PC-9 (cell line): ENCODE measurements around the gene FMNL1. TPM values are rescaled to one million over a fixed set of nuclear protein-coding genes. Genes with fewer than 3 reads are reported as not detected.
"Not testable (repeated sequence)": the region's sequence is repeated elsewhere in the genome, so short reads cannot be mapped to it uniquely, and the experiment has no call there.

Experiments
- BruUV-seq: library from RNA; stranded (reverse); fragments of 400-500 nt; replicated peaks from 2 replicates; lab custom pipeline; 2021; lab: Mats Ljungman, UMichigan
- CTCF ChIA-PET: fragments of 300-600 bp; sonication (Branson Sonifier 250); formaldehyde crosslinking; loops from one replicate; lab custom pipeline; 2022; ENCODE audit warnings: antibody characterized with exemption; lab: Charles Lee
- POLR2A ChIA-PET: fragments of 300-600 bp; sonication (Branson Sonifier 250); formaldehyde crosslinking; loops from one replicate; lab custom pipeline; 2022; ENCODE audit warnings: antibody characterized with exemption; ENCODE audit not compliant: unreplicated experiment; lab: Charles Lee
- DNase-seq, 2 experiments: peaks; one replicate each; pipeline versions ENCODE4 v3.0.0 to v3.0.0-alpha.2; 2015 to 2022; ENCODE audit warnings: mixed read lengths in 1 of 2
- H2AFZ ChIP-seq: fragments of 200-600 bp; sonication (generic); 2 replicates; pipeline ENCODE4 v1.8.1; 2017; ENCODE audit warnings: antibody characterized with exemption
- H3F3A ChIP-seq: fragments of 200-600 bp; sonication (generic); 2 replicates; pipeline ENCODE4 v1.8.1; 2017; ENCODE audit warnings: antibody characterized with exemption, mild to moderate bottlenecking, low read depth; ENCODE audit not compliant: insufficient read depth
- H3K27ac ChIP-seq: fragments of 200-600 bp; sonication (generic); 2 replicates; pipeline ENCODE4 v1.6.1; 2016; ENCODE audit warnings: mixed run types
- H3K27me3 ChIP-seq: fragments of 200-600 bp; sonication (generic); 2 replicates; pipeline ENCODE4 v1.6.1; 2016; ENCODE audit warnings: low read depth, mixed run types; ENCODE audit not compliant: insufficient read depth
- H3K36me3 ChIP-seq: fragments of 200-600 bp; sonication (generic); 2 replicates; pipeline ENCODE4 v1.6.1; 2016; ENCODE audit warnings: low read depth, mixed run types
- H3K4me1 ChIP-seq: fragments of 200-600 bp; sonication (generic); replicated peaks from 2 replicates; pipeline ENCODE4 v1.6.1; 2016; ENCODE audit warnings: mixed run types; ENCODE audit not compliant: insufficient read depth
- H3K4me2 ChIP-seq: fragments of 200-600 bp; sonication (generic); 2 replicates; pipeline ENCODE4 v1.6.1; 2017; ENCODE audit warnings: mixed run types
- H3K4me3 ChIP-seq: fragments of 200-600 bp; sonication (generic); 2 replicates; pipeline ENCODE4 v1.6.1; 2016; ENCODE audit warnings: mixed run types
- H3K79me2 ChIP-seq: fragments of 200-600 bp; sonication (generic); 2 replicates; pipeline ENCODE4 v1.6.1; 2017; ENCODE audit warnings: low read depth, mixed run types
- H3K9me2 ChIP-seq: fragments of 200-600 bp; sonication (generic); 2 replicates; pipeline ENCODE4 v1.8.1; 2017; ENCODE audit warnings: mild to moderate bottlenecking; ENCODE audit not compliant: insufficient read depth
- H3K9me3 ChIP-seq: fragments of 200-600 bp; sonication (generic); 2 replicates; pipeline ENCODE4 v1.8.1; 2016; ENCODE audit warnings: low read depth; ENCODE audit not compliant: insufficient read depth
- H4K20me1 ChIP-seq: fragments of 200-600 bp; sonication (generic); 2 replicates; pipeline ENCODE4 v1.8.1; 2017; ENCODE audit not compliant: insufficient read depth
- EZH2 ChIP-seq: fragments of 200-600 bp; sonication (generic); IDR thresholded peaks from 2 replicates; pipeline ENCODE4 v1.8.0; 2017; ENCODE audit warnings: antibody characterized with exemption, low read depth
- intact Hi-C: fragments of 100-400 bp; cut with micrococcal nuclease; formaldehyde crosslinking; loops from one replicate; pipeline ENCODE4 v1.10.0; 2022; ENCODE audit not compliant: unreplicated experiment
- total RNA-seq: library from RNA; stranded (reverse); gene quantifications from 2 replicates; pipeline ENCODE4 v1.2.3, GENCODE V29; 2021
- TF ChIP-seq, protein P1 (sequence below): fragments of 200-600 bp; sonication (generic); conservative IDR thresholded peaks from 2 replicates; pipeline ENCODE4 v1.6.1; 2017; ENCODE audit warnings: mixed run types, antibody characterized with exemption, mild to moderate bottlenecking, moderate library complexity

Gene FMNL1
- total RNA-seq, 1 experiment from 2014 or later, result 12.9 TPM

DNA sequence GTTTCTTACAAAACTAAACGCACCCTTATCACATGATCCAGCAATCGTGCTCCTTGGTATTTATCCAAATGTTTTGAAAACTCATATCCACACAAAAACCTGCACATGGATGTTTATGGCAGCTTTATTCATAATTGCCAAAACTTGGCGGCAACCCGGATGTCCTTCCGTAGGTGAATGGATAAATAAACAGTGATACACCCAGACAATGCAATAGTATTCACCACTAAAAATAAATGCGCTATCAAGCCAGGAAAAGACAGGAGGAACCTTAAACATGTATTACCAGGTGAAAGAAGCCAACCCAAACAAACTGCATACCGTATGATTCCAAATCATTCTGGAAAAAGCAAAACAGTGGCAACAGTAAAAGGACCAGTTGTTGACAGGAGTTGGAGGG, 30.2 kb downstream of the FMNL1 start:
- Histone ChIP-seq H3K79me2 (peaks cover 14% of the 10 kb centered on the region), H3K36me3 (no peaks in the 10 kb centered on the region), H2AFZ (no peak overlapping the region), H3F3A (no peaks in the 10 kb centered on the region; the same call in 1 of the 2 replicates), H3K9me2 (no peaks in the 10 kb centered on the region), H3K4me3 (no peak overlapping the region), H3K27ac (no peak overlapping the region), H3K27me3 (no peaks in the 10 kb centered on the region), H4K20me1 (no peaks in the 10 kb centered on the region), H3K9me3 (no peaks in the 10 kb centered on the region), H3K4me2 (no peak overlapping the region), H3K4me1 (peaks cover 8% of the 10 kb centered on the region)
- no peak for DNase-seq
- TF ChIP-seq, protein P1, sequence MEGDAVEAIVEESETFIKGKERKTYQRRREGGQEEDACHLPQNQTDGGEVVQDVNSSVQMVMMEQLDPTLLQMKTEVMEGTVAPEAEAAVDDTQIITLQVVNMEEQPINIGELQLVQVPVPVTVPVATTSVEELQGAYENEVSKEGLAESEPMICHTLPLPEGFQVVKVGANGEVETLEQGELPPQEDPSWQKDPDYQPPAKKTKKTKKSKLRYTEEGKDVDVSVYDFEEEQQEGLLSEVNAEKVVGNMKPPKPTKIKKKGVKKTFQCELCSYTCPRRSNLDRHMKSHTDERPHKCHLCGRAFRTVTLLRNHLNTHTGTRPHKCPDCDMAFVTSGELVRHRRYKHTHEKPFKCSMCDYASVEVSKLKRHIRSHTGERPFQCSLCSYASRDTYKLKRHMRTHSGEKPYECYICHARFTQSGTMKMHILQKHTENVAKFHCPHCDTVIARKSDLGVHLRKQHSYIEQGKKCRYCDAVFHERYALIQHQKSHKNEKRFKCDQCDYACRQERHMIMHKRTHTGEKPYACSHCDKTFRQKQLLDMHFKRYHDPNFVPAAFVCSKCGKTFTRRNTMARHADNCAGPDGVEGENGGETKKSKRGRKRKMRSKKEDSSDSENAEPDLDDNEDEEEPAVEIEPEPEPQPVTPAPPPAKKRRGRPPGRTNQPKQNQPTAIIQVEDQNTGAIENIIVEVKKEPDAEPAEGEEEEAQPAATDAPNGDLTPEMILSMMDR, result no peak
- TF ChIP-seq EZH2, result no peak
- ChIA-PET CTCF (no interaction called here), POLR2A (interaction anchor here (0.7 kb wide), 1 partner anchor 113 kb away, joined by 22 read pairs; no protein-coding TSS in a partner anchor)
- intact Hi-C loops, result no loop called here
- BruUV-seq, result no TSS peak

DNA sequence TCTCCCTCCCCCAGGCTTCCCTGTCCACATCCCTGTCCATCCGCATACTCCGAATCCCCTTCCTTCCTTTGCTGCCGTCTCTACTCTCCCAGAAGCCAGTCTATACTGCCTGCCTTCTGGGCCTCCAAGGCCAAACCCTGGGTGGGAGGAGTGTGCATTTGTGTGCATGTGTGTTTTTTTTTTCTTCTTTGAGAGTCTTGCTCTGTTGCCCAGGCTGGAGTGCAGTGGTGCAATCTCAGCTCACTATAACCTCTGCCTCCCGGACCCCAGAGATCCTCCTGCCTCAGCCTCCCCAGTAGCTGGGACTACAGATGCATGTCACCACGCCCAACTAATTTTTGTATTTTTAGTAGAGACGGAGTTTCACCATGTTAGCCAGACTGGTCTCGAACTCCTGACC, 31.6 kb downstream of the FMNL1 start:
- H2AFZ ChIP-seq, H3F3A ChIP-seq, DNase-seq, intact Hi-C loops, CTCF ChIA-PET, H3K4me3 ChIP-seq, H4K20me1 ChIP-seq, H3K27ac ChIP-seq, H3K4me2 ChIP-seq, H3K27me3 ChIP-seq, H3K36me3 ChIP-seq, H3K9me3 ChIP-seq, POLR2A ChIA-PET, H3K4me1 ChIP-seq, BruUV-seq, H3K9me2 ChIP-seq: not testable (repeated sequence)
- H3K79me2 ChIP-seq, result peaks cover 14% of the 10 kb centered on the region

DNA sequence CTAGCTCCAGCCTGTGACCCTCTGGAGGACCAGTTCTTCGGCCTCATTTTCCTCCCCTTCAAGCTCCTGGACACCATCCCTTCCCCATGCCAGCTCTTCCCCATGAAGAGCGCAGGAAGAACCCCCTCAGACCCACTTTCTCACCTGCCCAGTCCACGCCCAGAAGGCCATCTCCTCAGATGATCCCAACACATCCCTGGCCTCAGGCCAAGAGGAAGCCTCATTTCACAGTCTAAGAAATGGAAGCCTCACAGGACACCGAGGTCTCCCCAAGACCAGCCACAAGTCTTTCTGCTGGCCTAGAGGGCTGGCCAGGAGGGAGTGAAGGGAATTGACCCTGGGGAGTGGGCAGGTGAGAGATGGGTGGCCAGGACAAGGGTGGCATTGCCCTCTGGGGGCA, 32.2 kb downstream of the FMNL1 start:
- H3K4me1 ChIP-seq, result peaks cover 4% of the 10 kb centered on the region
- H2AFZ ChIP-seq, result no peak overlapping the region
- no peak overlapping the region for H3K27ac ChIP-seq
- H3K4me3 ChIP-seq, result no peak overlapping the region
- no peak for TF ChIP-seq EZH2
- TF ChIP-seq, protein P1, result no peak
- H3K79me2 ChIP-seq, result peaks cover 8% of the 10 kb centered on the region
- H3K9me2 ChIP-seq, result no peaks in the 10 kb centered on the region
- H3K36me3 ChIP-seq, result no peaks in the 10 kb centered on the region
- intact Hi-C loops, result no loop called here
- no peaks in the 10 kb centered on the region for H3K9me3 ChIP-seq
- H3K4me2 ChIP-seq, result no peak overlapping the region
- H3F3A ChIP-seq, result peaks cover 6% of the 10 kb centered on the region; the same call in 1 of the 2 replicates
- no peak for DNase-seq
- ChIA-PET CTCF (no interaction called here), POLR2A (no interaction called here)
- no peaks in the 10 kb centered on the region for H3K27me3 ChIP-seq
- no peaks in the 10 kb centered on the region for H4K20me1 ChIP-seq
- no TSS peak for BruUV-seq

DNA sequence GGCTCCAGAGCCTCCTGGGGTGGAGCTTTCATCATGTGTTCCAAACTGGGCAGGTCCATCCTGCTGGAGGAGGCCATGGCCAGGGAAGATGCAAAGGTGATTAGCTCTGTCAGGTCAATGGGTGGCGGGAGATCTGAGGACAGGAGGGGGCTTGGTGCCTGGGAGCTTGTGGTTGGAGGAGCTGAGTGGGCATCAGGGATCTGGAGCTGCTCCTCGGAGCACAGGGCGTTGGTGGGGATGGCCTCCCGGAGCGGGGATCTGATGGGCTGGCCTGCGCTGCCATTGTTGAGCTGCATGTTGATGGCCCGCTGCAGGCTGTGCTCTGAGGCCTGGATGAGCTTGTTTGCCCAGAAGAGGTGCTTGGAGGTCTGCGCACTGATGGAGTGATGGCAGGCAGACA, 33.7 kb downstream of the FMNL1 start:
- POLR2A ChIA-PET, result no interaction called here
- no peak overlapping the region for H3K27ac ChIP-seq
- CTCF ChIA-PET, result interaction anchor here (0.6 to 1.1 kb wide), 2 partner anchors 61 to 103 kb away, joined by 5 to 9 read pairs; no protein-coding TSS in a partner anchor

More for the DNA sequence above, 33.7 kb downstream of the FMNL1 start:
- intact Hi-C loops, result no loop called here
- no peak for DNase-seq
- Histone ChIP-seq H3K4me3 (no peak overlapping the region), H3F3A (peaks cover 9% of the 10 kb centered on the region), H3K9me2 (no peaks in the 10 kb centered on the region), H3K9me3 (no peaks in the 10 kb centered on the region), H3K4me2 (no peak overlapping the region), H3K79me2 (no peaks in the 10 kb centered on the region), H3K4me1 (no peaks in the 10 kb centered on the region), H2AFZ (no peak overlapping the region), H4K20me1 (no peaks in the 10 kb centered on the region), H3K36me3 (no peaks in the 10 kb centered on the region), H3K27me3 (no peaks in the 10 kb centered on the region)
- TF ChIP-seq EZH2, result no peak
- TF ChIP-seq, protein P1, result no peak
- no TSS peak for BruUV-seq
